ENCODE data around the gene GDPD4.
A peak's percentile ranks its signal among the peaks of the same experiment; 100 is the strongest.

Gene GDPD4

DNA sequence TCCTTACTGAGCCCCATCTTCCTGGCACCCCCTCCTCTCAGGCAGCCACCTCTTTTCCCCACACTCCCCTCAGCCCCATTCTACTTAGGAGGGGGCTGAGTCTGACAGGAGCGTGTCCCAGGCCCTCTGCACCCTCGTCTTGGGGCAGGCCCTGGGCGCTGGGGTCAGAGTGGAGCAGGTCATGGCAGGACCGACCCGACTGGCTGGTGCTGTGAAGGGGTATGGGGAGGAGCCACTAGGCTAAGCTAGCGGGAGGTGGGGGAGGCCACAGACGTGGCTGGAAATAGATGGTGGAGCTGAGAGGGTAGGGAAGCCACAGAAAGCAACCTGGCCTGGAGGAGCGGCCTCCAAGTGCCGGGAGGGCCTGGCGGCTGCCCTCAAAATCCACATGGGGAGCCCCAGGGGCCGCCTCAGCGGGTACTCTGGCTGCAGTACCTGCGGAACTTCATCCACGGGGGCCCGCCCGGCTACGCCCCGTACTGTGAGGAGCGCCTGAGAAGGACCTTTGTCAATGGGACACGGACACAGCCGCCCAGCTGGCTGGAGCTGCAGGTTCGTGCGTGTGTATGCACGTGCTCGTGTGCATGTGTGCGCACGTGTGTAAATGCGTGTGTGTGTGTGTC lies 111.8 kb downstream of the GDPD4 start:
- no peak for DNase-seq

DNA sequence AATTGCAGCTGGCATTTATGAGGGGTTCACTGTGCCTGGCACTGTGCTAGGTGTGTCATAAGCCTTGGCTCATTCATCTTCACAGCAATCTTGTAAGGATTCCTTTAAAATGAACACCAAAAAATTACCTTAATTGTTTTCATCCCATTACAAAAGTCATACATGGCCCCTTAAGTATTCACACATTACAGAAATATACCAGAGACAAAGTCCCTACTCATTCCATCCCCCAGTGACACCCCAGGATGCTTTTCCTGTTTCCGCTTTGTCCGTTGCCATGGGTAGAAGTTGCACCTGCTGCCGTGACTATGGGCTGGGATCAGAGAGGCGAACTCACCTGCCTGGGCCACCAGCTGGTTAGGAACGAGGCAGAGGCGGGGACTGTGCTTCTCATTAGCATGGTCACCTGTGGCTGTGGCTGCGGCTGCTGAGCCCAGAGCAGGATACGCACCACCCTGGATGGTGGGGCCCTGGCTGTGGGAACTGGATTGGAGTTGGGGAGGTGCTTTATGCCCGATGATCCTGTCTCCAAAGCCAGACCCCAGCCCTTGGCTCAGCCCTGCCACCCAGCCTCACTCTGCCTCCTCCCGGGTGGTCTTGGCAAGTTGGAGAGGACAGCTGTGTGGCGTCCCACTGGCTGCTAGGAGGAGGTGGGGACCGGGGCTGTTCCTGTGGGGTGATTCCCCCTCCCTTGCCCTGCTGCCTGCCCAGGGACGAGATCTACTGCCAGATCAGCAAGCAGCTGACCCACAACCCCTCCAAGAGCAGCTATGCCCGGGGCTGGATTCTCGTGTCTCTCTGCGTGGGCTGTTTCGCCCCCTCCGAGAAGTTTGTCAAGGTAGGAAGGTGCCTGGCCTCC lies 112.6 kb downstream of the GDPD4 start:
- no peak for DNase-seq

DNA sequence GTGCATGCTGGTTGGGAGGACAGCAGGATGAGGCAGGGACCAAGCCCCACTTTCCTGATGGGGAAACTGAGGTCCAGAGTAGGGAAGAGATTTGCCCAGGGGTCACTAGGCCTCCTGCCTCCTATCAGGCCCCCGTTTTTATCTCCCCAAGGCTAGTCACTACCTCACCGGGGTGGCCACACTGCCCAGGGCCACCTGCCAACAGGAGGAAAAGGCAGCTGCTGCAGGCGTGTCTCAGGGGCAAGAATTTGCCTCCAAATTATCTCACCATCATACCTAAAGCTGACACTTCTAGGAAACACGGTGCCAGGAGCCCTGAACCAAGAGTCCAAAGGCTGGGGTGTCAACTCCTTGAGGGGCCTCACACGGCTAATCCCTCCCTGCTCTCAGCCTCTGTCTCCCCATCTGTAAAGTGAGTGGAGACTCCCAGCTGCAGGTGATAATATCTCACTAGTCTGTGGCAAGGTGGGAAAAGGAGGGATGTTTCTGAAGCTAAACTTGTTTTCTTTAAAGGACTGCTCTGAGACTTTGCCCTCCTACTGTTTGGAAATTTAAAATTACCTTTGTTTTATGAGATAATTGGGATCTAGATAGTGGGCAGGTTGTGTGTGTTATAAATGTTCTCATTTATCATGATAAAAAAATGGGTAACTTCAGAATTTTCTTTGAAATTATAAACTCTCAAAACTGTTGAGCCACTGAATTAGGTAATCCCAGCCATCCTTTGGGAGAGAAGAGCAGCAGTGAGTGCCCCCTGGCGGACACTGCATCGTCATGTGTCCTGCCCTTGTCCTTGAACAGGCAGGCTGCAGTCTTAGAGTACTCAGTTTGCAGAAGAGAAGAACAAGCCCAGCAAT lies 113.5 kb downstream of the GDPD4 start:
- peak; percentile 83 to 87 for DNase-seq

DNA sequence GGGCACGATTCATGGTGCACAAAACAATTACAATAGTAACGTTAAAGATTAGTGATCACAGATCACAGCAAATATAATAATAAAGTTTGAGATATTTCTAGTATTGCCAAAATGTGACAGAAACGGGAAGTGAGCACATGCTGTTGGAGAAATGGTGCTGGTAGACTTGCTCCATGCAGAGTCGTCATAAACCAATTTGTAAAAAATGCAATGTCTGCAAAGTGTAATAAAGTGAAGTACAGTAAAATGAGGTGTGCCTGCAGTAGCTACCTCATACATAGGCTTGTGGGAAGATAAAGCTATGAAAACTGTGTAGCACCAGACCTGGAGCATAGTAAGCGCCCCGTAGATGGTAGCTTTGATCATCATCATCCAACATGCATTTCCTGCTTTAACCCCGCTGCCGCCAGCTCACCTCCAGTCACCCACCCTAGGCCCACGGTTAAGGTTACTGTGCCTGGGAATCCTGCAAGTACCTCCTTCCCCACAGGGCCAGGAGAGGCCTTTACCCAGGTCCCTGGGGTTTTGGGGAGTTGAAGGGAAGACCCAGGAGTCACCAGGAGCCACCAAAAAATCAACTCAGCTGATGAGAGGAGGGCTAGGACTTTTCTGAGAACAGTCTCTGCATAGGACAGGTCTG lies 114.3 kb downstream of the GDPD4 start:
- peak in 1 of 2 donors; percentile 22 for DNase-seq

DNA sequence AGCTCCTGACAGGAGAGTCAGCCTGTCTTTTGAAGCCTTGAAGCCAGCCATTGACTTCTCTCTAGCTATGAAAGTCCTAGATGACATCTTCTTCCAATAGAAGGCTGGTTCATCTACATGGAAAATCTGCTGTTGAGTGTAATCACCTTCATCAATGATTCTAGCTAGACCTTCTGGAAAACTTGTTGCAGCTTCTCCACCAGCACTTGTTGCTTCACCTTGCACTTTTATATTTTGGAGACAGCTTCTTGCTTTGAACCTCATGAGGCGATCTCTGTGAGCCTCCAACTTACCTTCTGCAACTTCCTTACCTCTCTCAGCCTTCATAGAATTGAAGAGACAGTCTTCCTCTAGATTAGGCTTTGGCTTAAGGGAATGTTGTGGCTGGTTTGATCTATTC lies 115.2 kb downstream of the GDPD4 start:
- no peak for DNase-seq

DNA sequence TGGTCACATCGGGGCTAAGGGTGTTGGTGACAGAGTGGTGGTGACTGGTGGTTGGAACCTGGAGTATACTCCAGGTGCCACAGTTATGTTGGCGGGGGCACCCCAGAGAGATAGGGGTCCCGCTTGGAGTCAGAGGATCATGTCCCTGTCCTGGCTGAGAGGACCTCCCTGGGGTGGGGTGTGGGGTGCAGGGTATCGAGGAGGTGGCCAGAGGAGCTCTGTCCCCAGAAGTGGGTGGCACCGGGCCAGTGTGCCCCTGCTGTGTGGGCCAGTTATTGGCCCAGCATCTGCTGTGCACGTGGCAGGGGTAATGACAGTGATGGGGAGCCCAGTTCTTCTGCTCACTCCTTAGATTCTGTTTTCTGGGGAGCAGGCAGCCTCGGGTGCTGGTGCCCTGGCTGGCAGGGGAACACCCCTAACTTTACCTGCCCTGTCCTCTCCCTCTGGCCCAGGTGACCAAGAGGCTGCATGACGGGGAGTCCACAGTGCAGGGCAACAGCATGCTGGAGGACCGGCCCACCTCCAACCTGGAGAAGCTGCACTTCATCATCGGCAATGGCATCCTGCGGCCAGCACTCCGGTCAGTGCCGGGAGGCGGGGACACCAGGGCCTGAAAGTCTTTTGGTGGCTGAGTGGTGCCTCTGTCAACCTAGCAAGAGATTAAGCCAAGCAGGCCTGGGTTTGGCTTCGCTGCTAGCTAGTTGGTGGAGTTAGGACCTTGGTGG lies 117.2 kb downstream of the GDPD4 start:
- DNase-seq = no peak

DNA sequence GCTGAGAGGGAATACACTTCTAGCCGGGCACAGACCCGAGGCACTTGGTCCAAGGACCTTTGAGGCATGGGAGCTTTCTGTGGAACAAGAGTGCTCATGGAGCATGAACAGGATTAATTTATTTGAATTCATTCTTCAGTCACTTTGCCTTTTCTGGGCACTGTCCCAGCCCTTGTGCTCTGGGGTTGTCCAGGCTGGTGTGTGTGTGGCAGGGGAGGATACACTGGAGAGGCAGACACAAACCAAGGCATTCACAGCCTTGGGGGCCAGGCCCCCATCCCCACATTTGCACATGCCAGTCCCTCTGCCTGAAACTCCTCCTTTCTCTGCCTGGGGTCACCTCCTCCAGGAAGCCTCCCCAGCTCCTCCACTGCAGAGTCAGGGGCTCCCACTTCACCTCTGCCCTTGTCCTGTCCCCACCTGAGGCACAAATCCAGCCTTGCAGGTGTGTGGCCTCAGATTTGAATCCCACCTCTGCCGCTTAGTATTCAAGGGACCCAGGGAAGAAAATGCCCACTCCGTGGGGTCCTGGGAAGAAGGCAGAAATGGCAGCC lies 118.0 kb downstream of the GDPD4 start:
- no peak for DNase-seq

DNA sequence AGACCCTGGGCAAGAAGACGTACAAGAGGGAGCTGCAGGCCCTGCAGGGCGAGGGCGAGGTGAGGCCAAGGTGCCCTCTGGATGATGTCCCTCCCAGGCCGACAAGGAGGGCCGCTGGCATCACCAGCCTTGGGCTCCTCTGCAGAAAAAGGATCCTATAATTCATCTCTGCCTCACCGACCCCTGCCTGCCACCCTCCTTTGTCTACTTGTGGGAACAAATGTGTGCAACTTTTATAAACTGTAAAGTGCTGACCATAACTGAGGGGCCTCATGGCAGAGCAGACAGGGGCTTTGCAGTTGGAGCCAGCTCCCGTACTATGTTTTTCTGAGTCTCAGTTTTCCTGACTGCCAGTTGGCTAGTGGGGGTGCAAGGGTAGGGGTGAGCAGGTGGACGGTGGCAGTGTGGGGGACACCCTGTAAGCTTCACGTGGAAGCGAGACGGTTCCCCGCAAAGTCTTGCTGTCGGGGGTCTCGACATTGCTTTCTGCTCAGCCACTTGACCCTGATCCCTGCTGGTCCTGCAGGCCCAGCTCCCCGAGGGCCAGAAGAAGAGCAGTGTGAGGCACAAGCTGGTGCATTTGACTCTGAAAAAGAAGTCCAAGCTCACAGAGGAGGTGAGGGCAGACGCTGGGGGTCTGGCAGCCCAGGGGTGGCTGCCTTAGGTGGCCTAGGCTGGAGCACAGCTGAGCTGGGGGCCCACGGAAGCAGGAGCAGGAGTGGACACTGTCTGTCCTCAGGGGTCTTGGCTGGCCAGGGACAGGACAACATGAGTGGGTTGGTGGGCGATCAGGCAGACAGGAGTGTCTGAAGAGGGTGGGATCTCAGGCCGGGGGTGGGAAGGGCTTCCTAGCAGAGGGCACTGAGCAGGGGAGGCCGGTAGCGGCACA lies 118.7 kb downstream of the GDPD4 start:
- DNase-seq = no peak

DNA sequence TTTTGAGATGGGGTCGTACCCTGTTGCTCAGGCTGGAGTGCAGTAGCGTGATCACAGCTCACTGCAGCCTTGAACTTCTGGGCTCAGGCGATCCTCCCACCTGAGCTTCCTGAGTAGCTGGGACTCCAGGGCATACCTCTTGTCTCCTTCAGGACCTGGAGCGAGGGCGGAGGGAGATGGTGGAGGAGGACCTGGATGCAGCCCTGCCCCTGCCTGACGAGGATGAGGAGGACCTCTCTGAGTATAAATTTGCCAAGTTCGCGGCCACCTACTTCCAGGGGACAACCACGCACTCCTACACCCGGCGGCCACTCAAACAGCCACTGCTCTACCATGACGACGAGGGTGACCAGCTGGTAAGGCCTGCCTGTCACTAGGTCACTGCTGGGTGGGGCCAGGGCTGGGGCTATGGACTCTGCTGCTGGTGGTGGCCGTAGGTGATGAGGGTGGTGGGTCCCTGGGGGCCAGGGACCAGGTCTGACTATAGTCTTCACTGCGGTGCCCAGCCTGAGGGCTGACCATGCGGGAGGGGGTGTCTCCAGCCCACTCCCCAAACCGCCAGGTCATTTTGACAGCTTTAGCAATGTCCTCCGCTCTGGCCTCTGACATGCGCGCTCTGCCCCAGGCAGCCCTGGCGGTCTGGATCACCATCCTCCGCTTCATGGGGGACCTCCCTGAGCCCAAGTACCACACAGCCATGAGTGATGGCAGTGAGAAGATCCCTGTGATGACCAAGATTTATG lies 119.5 kb downstream of the GDPD4 start:
- DNase-seq = no peak

DNA sequence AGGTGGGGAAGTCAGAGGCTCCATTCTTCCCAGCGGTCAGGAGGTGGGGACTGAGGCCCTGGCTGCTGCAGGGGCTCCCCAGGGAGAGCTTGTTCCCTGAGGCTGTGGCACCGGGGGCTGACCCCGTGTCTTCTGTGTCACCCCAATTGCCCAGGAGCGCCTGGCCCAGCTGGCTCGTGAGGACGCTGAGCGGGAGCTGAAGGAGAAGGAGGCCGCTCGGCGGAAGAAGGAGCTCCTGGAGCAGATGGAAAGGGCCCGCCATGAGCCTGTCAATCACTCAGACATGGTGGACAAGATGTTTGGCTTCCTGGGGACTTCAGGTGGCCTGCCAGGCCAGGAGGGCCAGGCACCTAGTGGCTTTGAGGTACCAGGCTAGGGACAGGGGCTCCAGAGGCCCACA lies 120.3 kb downstream of the GDPD4 start:
- no peak for DNase-seq

DNA sequence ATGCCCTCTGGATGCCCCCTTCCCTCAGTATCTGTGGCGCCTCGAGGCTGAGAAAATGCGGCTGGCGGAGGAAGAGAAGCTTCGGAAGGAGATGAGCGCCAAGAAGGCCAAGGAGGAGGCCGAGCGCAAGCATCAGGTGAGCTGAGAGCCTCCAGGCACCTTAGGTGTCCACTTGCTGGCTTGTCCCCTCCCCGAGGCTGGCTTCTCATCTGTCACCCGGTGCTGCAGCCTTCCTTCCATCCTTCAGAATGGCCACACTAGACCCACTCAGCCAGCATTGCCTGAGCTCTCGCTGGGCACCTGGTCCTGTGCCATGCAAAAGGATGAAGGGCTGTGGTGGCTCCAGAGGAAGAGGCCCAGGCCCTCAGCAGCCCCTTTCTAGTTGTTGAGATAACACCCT lies 121.1 kb downstream of the GDPD4 start:
- no peak for DNase-seq

DNA sequence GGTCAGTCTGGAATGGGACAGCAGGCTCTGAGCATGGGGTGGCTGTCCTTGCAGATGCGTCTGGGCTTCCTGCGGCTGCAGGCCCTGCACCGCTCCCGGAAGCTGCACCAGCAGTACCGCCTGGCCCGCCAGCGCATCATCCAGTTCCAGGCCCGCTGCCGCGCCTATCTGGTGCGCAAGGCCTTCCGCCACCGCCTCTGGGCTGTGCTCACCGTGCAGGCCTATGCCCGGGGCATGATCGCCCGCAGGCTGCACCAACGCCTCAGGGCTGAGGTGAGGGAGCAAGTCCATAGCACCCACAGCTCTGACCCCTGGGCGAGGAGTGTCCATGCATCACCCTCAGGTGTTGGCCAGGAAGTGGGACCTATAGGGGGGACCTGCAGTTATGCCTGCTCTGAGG lies 121.8 kb downstream of the GDPD4 start:
- no peak for DNase-seq

DNA sequence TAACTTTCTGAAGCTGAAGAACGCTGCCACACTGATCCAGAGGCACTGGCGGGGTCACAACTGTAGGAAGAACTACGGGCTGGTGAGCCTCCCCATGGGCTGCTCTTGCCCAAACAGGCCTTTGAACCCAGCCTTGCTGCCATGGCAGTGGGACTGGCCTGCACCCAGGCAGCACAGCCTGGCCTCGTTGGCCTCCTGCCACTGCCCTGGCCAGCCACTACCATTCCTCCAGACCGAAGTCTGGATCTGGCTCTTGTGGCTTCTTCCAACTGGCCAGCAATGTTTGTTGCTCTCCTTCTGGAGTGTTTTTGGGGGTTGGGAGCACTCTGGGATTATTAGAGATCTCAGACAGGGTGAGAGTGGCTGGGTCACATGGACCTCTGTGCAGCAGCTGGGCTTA lies 122.4 kb downstream of the GDPD4 start:
- DNase-seq = no peak

DNA sequence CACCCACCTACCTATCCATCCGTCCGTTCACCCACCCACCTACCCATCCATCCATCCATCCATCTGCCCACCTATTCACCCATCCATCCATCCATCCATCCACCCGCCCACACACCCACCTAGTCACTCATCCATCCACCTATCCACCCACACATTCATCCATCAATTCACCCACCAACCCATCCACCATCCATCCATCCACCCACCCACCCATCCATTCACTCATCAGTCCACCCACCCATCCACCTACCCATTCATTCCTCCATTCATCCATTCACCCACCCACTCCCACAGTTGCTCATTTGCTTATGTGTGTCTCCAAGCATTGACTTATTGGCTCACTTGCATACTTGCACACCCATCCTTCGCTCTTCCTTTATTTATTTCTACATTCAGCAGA lies 123.3 kb downstream of the GDPD4 start:
- DNase-seq = no peak

DNA sequence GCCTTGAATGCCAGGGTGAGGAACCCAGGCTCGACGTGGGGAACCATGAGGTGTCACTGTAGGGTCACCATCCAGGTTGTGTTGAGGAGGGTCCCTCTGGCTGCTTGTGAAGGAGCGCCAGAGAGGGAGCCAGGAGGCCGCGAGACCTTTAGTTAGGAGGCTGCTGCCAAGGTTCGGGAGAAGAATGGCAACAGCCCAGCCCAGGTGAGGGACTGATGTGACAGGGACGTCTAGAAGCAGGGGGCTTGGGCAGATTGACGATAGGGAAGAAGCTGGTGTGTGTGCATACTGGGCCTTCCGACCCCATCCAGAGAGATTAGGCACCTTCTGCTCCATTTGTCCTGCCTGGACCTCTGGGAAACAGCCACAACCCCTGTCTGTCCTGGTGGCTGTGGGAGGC lies 124.5 kb downstream of the GDPD4 start:
- no peak for DNase-seq

DNA sequence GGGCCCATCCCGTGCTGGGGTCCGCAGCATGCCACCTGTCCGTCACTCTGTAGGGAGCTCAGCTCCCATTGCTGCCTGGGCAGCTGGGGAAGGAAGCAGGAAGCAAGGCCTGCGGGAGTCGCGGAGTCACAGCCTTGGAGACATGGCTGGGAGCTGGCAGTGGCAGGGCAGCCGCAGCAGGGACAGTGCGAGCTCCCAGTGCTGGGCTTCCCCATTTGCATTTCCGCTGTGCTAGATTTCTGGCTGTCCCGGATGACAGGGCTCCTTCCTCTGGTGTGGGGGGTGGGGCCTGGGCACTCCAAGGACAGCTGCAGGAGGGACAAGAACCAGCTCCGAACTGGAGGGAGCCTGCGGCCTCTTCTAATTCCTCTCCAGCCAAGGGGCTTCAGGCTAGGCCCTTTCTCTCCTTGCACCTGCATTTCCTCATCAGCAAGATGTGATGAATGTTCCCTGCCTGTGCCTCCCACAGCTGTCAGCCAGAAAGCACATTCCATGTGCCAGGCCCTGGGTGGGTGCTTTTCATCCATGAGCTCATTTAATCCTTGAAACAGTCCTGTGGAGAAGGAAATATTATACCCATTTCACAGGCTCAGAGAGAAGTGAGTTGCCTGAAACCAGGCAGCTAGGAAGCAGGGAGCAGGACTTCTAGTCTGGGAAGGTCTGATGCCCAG lies 125.5 kb downstream of the GDPD4 start:
- DNase-seq = peak; percentile 83 to 84

DNA sequence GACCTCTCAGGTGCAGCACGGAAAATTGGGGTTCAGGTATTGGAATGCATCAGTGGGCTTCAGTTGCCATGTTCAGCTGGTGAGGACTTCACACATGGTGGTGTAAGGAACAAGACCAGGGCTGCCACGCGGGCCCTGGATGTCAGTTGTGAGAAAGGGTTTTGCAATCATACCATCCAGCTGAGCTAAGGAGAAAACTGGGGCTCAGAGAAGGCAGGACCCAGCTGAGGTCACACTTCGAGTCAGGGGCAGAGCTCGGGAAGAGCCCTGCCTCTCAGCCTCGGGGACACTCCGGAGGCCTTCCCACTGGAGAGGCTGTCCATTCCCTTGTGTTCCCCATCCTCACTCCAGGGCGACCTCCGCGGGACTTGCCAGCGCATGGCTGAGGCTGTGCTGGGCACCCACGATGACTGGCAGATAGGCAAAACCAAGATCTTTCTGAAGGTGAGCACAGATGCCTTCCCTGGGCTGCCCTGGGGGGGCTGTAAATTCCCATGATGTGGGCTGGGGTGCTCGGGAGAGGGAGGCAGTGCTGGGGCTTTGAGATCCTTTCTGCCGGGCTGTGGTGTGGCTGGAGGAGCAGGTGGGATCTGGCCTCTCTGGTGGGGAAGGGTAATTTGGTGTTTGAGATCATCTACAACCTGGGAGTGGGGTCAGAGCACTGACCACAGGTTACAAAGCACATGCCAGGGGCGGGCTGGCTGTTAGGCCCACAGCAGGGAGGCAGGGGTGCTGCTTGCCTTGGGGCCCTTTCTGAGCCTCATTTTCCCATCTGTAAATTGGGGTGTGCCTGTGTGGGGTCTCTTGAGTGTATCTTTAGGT lies 126.3 kb downstream of the GDPD4 start:
- DNase-seq = peak; percentile 53 to 64

DNA sequence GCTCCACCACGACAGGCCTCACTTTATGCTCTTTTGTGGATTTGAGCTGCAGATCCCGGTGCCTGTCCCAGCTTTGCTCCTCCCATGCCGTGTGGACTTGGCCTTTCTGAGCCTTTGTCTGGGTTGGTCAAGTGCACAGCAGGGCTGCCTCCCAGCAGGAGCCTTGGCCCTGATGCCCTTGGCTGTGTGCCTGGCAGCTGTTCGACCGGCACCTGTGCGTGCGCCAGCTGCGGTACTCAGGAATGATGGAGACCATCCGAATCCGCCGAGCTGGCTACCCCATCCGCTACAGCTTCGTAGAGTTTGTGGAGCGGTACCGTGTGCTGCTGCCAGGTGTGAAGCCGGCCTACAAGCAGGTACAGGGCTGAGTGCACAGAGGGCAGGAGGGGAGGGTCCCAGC lies 126.9 kb downstream of the GDPD4 start:
- DNase-seq = no peak

DNA sequence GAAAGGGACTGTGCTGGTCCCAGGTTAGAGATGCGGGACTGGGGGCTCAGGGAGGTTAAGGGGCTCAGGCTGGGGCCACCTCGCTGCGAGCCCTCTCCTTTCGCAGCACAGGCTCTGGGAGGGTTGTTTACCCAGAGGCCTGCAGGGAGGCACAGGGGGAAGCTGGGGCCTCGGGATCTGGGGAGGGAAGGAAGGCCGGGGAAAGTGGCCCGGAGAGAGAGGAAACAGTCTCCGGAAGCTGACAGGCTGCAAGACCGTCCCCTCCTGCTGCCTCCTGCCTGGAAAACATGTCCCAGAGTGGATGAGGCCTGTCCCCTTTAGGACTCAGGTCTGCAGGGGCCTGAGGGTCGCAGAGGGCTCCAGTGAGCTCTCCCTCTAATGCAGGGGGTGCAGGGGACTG lies 128.0 kb downstream of the GDPD4 start:
- no peak for DNase-seq
